GM12878 (cell line): ENCODE data around the gene KCNN1. TPM values are rescaled to one million over a fixed set of nuclear protein-coding genes. Genes with fewer than 3 reads are reported as not detected.

Source experiments
- ATAC-seq: fragments of 200-7000 bp; cut with Tn5 transposase; 3 replicates; pipeline ENCODE4 v1.9.1; 2020; ENCODE audit warnings: mild to moderate bottlenecking, moderate library complexity
- BruUV-seq: library from RNA; stranded (reverse); fragments of 400-500 nt; replicated peaks from 2 replicates; lab custom pipeline; 2021; lab: Mats Ljungman, UMichigan
- CTCF ChIA-PET: fragments of 300-600 bp; sonication (Branson Sonifier 250); formaldehyde crosslinking; extraction: SDS; loops from one replicate; lab custom pipeline; 2021; ENCODE audit warnings: inconsistent platforms; lab: Yijun Ruan, JAX
- POLR2A ChIA-PET: fragments of 350-600 bp; formaldehyde crosslinking; extraction: SDS; loops from one replicate; lab custom pipeline; 2021; ENCODE audit warnings: inconsistent platforms; lab: Charles Lee
- RAD21 ChIA-PET: fragments of 300-600 bp; sonication (Branson Sonifier 250); formaldehyde crosslinking; loops from one replicate; lab custom pipeline; 2023; ENCODE audit warnings: antibody characterized with exemption; ENCODE audit not compliant: unreplicated experiment; lab: Charles Lee
- SMC1A ChIA-PET: fragments of 300-600 bp; sonication (Branson Sonifier 250); formaldehyde crosslinking; loops from one replicate; lab custom pipeline; 2023; ENCODE audit not compliant: unreplicated experiment, uncharacterized antibody; lab: Charles Lee
- DNase-seq: peaks from one replicate; pipeline ENCODE4 v3.0.0-alpha.2; 2011; ENCODE audit warnings: low read depth, low spot score
- FAIRE-seq: peaks from 3 replicates; lab custom pipeline; 2011; peaks lifted over from hg19 to GRCh38; lab: Jason Lieb, UNC
- H2AFZ ChIP-seq: 2 replicates; pipeline ENCODE4 v1.6.0; 2011; ENCODE audit warnings: low read depth, low read length, control low read depth; ENCODE audit not compliant: control insufficient read depth
- H3K27ac ChIP-seq: 2 replicates; pipeline ENCODE4 v1.5.1; 2011; ENCODE audit warnings: control low read depth; ENCODE audit not compliant: control insufficient read depth, insufficient read depth
- H3K27me3 ChIP-seq, 2 experiments: replicated peaks in 1 of 2; 2 replicates each; pipeline versions ENCODE4 v1.6.0 to v1.6.1; 2011; ENCODE audit warnings: low read length in 1 of 2; ENCODE audit not compliant: control insufficient read depth in 2 of 2, insufficient read depth in 2 of 2
- H3K36me3 ChIP-seq, 2 experiments: 2 replicates each; pipeline ENCODE4 v1.5.1; 2011; ENCODE audit warnings: low read length in 1 of 2; ENCODE audit not compliant: control insufficient read depth in 2 of 2, insufficient read depth in 2 of 2
- H3K4me1 ChIP-seq: 2 replicates; pipeline ENCODE4 v1.6.1; 2011; ENCODE audit warnings: mild to moderate bottlenecking, low read length, moderate library complexity, mixed read lengths; ENCODE audit not compliant: control insufficient read depth, insufficient read depth
- H3K4me2 ChIP-seq: 2 replicates; pipeline ENCODE4 v1.6.0; 2011; ENCODE audit warnings: control low read depth; ENCODE audit not compliant: control insufficient read depth, insufficient read depth
- H3K4me3 ChIP-seq: fragments of 200-600 bp; sonication (generic); 2 replicates; pipeline ENCODE4 v1.5.1; 2016
- H3K79me2 ChIP-seq: 2 replicates; pipeline ENCODE4 v1.6.0; 2011; ENCODE audit warnings: low read length; ENCODE audit not compliant: control insufficient read depth, insufficient read depth
- H3K9ac ChIP-seq: 2 replicates; pipeline ENCODE4 v1.8.0; 2011; ENCODE audit warnings: low read length, control low read depth, mixed read lengths; ENCODE audit not compliant: control insufficient read depth, insufficient read depth
- H3K9me3 ChIP-seq: replicated peaks from 3 replicates; pipeline ENCODE4 v1.5.1; 2011; ENCODE audit warnings: mild to moderate bottlenecking, low read length; ENCODE audit not compliant: control insufficient read depth, insufficient read depth
- H4K20me1 ChIP-seq: 2 replicates; pipeline ENCODE4 v1.6.0; 2011; ENCODE audit not compliant: control insufficient read depth, insufficient read depth
- ASH2L ChIP-seq: fragments of 300-600, 200-600 bp; sonication (generic); IDR thresholded peaks from 2 replicates; pipeline ENCODE4 v1.6.1; 2017; ENCODE audit warnings: low read depth, mild to moderate bottlenecking, borderline replicate concordance
- DPF2 ChIP-seq: fragments of 450-650 bp; IDR thresholded peaks from 2 replicates; pipeline ENCODE4 v1.6.1; 2017; ENCODE audit warnings: mild to moderate bottlenecking
- JUNB ChIP-seq: IDR thresholded peaks from 2 replicates; pipeline ENCODE4 v1.6.1; 2016; ENCODE audit warnings: antibody characterized with exemption, mild to moderate bottlenecking
- WRNIP1 ChIP-seq: IDR thresholded peaks from 2 replicates; pipeline ENCODE4 v1.6.1; 2011; ENCODE audit warnings: low read depth, low read length, improper control_type of control experiment, borderline replicate concordance
- ZSCAN29 ChIP-seq: fragments of 450-650 bp; IDR thresholded peaks from 2 replicates; pipeline ENCODE4 v1.6.1; 2017; ENCODE audit warnings: mild to moderate bottlenecking, moderate library complexity
- WGBS: methylation state at CpG from one replicate; pipeline ENCODE4 v1.1.6; 2016; ENCODE audit warnings: low lambda C conversion rate; ENCODE audit not compliant: insufficient replicate concordance, insufficient coverage; ENCODE audit errors: missing lambda C conversion rate; 5-methylcytosine and 5-hydroxymethylcytosine counted together
- in situ Hi-C: fragments of 300-500 bp; cut with MboI; formaldehyde crosslinking; loops from 9 replicates; pipeline ENCODE4 v1.14.3; 2018; ENCODE audit warnings: mixed read lengths
- intact Hi-C: fragments of 100-400 bp; cut with micrococcal nuclease; formaldehyde crosslinking; loops from one replicate; pipeline ENCODE4 v1.14.2; 2022; ENCODE audit not compliant: unreplicated experiment
- polyA plus RNA-seq, 11 experiments: library from polyadenylated mRNA; depleted of rRNA in 4 of 11; unstranded in 6 of 11; stranded (reverse) in 5 of 11; fragments of >200 nt; fragmentation: Nextera tagmentation in 4 of 11; fragmentation: Illumina TruSeq in 1 of 11; extraction: Ambion mirVana in 4 of 11; extraction: Trizol in 1 of 11; gene quantifications; 1 replicate in 1 of 11; 2 replicates in 10 of 11; pipeline versions ENCODE4 v1.2.1 to v1.2.3, GENCODE V29; 2011 to 2016; ENCODE audit warnings: inconsistent platforms in 2 of 11, missing spikeins in 2 of 11, low read depth in 1 of 11
- total RNA-seq, 4 experiments: library from RNA; depleted of rRNA in 3 of 4; stranded (reverse); fragments of >200 nt in 3 of 4; fragmentation: Illumina TruSeq in 1 of 4; extraction: Trizol in 1 of 4; gene quantifications; 2 replicates each; pipeline versions ENCODE4 v1.2.1 to v1.2.3, GENCODE V29; 2013 to 2021

The KCNN1 gene
- total and polyA plus RNA-seq, 10 of the 15 experiments (the other 5 are each of a cell fraction or from before 2014, with no cell fraction given): 0.02 to 0.95 (median 0.16) TPM; not detected in 1

DNA sequence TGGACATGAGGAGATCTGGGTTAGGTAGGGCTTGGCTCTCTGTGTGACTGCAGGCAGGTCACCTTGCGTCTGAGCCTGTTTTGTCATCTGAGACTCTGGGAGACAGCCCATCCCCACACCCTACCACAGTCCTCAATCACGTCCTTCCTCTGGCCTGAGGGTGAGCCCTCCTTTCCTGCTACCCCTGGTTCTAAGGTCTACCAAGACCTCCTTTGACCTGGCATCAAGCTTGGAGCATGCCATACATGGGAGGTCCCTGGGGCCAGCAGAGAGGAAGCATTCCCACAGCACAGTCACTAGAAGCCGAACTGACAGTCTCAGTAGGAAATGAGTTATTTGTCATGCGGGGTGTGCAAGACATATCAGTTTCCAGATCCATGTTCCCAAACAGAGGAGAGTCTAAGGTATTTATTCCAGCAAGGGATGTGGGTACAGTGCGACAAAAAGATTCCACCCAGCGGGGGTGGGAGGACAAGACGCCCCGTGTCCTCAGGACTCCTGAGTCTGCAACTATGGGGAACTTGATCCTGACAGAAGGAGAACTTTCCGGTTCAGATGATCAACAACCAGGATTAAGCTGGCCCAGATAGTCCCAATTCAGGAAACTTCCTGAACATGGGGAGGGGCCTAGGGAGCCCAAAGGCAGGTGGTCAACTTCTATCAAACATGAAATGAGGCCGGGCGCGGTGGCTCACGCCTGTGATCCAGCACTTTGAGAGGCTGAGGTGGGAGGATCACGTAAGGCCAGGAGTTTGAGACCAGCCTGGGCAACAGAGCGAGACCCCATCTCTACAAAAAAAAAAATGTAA is 50.6 kb downstream of the KCNN1 start:
- ChIA-PET RAD21 (no interaction called here), CTCF (no interaction called here), SMC1A (interaction anchor here (1.3 kb wide), 1 partner anchor 41 kb away, joined by 3 read pairs; no protein-coding TSS in a partner anchor), POLR2A (no interaction called here)
- Histone ChIP-seq H3K27me3 (no peaks in the 10 kb centered on the region), H3K27ac (no peak overlapping the region), H3K9ac (no peak overlapping the region), H3K36me3 (peaks cover 0 to 6% of the 10 kb centered on the region in 2 experiments; a peak in 3 of 4 replicates), H3K4me3 (no peak overlapping the region), H3K4me1 (peaks cover 9% of the 10 kb centered on the region), H3K9me3 (no peaks in the 10 kb centered on the region), H3K4me2 (no peak overlapping the region), H4K20me1 (no peaks in the 10 kb centered on the region), H2AFZ (no peak overlapping the region), H3K79me2 (peaks cover 3% of the 10 kb centered on the region)
- intact Hi-C loops (no loop called here), in situ Hi-C loops (loop anchor here (5.0 kb wide), 1 partner anchor 40 kb away; no protein-coding TSS in a partner anchor)
- DNase-seq (no peak), FAIRE-seq (no peak), ATAC-seq (no peak)
- 87% methylated on average over 15 of the region's 15 CpGs for WGBS
- TF ChIP-seq ASH2L: no peak
- no peak for TF ChIP-seq JUNB
- no peak for TF ChIP-seq DPF2
- no peak for TF ChIP-seq WRNIP1
- TF ChIP-seq ZSCAN29: no peak
- BruUV-seq: no TSS peak
